Spleen (tissue), 11 donors: ENCODE results near the gene HMX3. TPM values are rescaled to one million over a fixed set of nuclear protein-coding genes. Genes with fewer than 3 reads are reported as not detected.

Source experiments
- DNase-seq: peaks from one replicate; pipeline ENCODE4 v3.0.0-alpha.2; 2020
- H3K27ac ChIP-seq, 8 donors: fragments of 200-600 bp; sonication (generic) in 7 of 8; 1 replicate in 4 of 8; 2 replicates in 4 of 8; pipeline versions ENCODE4 v1.5.0 to v1.8.0; 2016 to 2021; ENCODE audit warnings: inconsistent platforms in 4 of 8, mild to moderate bottlenecking in 4 of 8, moderate library complexity in 1 of 8
- H3K27me3 ChIP-seq, 7 donors: fragments of 200-600 bp; sonication (generic) in 6 of 7; replicated peaks in 1 of 7; 1 replicate in 4 of 7; 2 replicates in 3 of 7; pipeline versions ENCODE4 v1.5.0 to v1.8.0; 2016 to 2021; ENCODE audit warnings: inconsistent platforms in 3 of 7, mild to moderate bottlenecking in 1 of 7
- H3K36me3 ChIP-seq, 6 donors: fragments of 200-600 bp; sonication (generic) in 5 of 6; 1 replicate in 4 of 6; 2 replicates in 2 of 6; pipeline versions ENCODE4 v1.5.0 to v1.8.0; 2016 to 2021; ENCODE audit warnings: inconsistent platforms in 2 of 6
- H3K4me1 ChIP-seq, 6 donors: fragments of 200-600 bp; sonication (generic) in 5 of 6; 1 replicate in 3 of 6; 2 replicates in 3 of 6; pipeline versions ENCODE4 v1.5.0 to v1.8.0; 2016 to 2021; ENCODE audit warnings: inconsistent platforms in 3 of 6
- H3K4me3 ChIP-seq, 8 donors: fragments of 200-600 bp; sonication (generic) in 7 of 8; 1 replicate in 4 of 8; 2 replicates in 4 of 8; pipeline versions ENCODE4 v1.5.0 to v1.8.0; 2016 to 2021; ENCODE audit warnings: inconsistent platforms in 4 of 8, mild to moderate bottlenecking in 4 of 8, moderate library complexity in 2 of 8
- H3K9me3 ChIP-seq, 8 donors: fragments of 200-600 bp; sonication (generic) in 7 of 8; 1 replicate in 4 of 8; 2 replicates in 4 of 8; pipeline versions ENCODE4 v1.5.0 to v1.8.0; 2016 to 2021; ENCODE audit warnings: inconsistent platforms in 4 of 8
- POLR2A ChIP-seq, 3 donors: fragments of 450-650 bp; IDR thresholded peaks; one replicate each; pipeline ENCODE4 v1.5.1; 2017; ENCODE audit warnings: antibody characterized with exemption in 3 of 3, mild to moderate bottlenecking in 1 of 3
- POLR2AphosphoS5 ChIP-seq, 3 donors: sonication (generic); formaldehyde crosslinking; IDR thresholded peaks; one replicate each; pipeline ENCODE4 v1.5.1; 2017; ENCODE audit warnings: antibody characterized with exemption in 3 of 3
- WGBS, 5 donors: extraction: QIAGEN DNeasy Blood & Tissue Kit in 3 of 5; methylation state at CpG; one replicate each; pipeline versions ENCODE4 v1.1.5 to v1.1.7; 2013 to 2018; 5-methylcytosine and 5-hydroxymethylcytosine counted together
- intact Hi-C: fragments of 100-400 bp; cut with DNase I; formaldehyde crosslinking; loops from one replicate; pipeline ENCODE4 v1.15.0; 2023; ENCODE audit warnings: low total_unique reads
- polyA plus RNA-seq, 3 donors: library from polyadenylated mRNA; stranded (reverse); fragments of 200-250 nt; gene quantifications; one replicate each; pipeline ENCODE4 v1.2.1, GENCODE V29; 2013
- total RNA-seq, 7 donors: library from RNA; depleted of rRNA in 3 of 7; stranded (reverse); fragments of >200 nt in 3 of 7; fragmentation: NEBNext Ultra II Directional in 4 of 7; extraction: Animal tissue kit (Norgen Biotek cat#: 25700) in 4 of 7; gene quantifications; one replicate each; pipeline versions ENCODE4 v1.1.0 to v1.2.1, GENCODE V29; 2016 to 2021
- TF ChIP-seq, protein P1 (sequence below), 11 experiments: fragments of 200-600 bp in 7 of 11; fragments of 450-650 bp in 4 of 11; sonication (generic) in 4 of 11; IDR thresholded peaks in 8 of 11; conservative IDR thresholded peaks in 3 of 11; 1 replicate in 7 of 11; 2 replicates in 4 of 11; pipeline versions ENCODE4 v1.4.0 to v1.8.0; 2016 to 2021; ENCODE audit warnings: antibody characterized with exemption in 11 of 11, inconsistent platforms in 4 of 11, mild to moderate bottlenecking in 1 of 11
- donor health status: healthy with polysubstance abuse.
- donor health status: DM: no; HTN: no; CAD: no; lungs with moderate emphysema.
- donor health status: DM: no; HTN: no; CAD: no.
- donor health status: Bipolar disorder and iron deficiency.
- donor health status: healthy.
- donor health status: DM: no; HTN: no; CAD: no.
- donor health status: DM: yes; HTN: yes; CAD: no.

The HMX3 gene
- total and polyA plus RNA-seq, 10 donors, result not detected

DNA sequence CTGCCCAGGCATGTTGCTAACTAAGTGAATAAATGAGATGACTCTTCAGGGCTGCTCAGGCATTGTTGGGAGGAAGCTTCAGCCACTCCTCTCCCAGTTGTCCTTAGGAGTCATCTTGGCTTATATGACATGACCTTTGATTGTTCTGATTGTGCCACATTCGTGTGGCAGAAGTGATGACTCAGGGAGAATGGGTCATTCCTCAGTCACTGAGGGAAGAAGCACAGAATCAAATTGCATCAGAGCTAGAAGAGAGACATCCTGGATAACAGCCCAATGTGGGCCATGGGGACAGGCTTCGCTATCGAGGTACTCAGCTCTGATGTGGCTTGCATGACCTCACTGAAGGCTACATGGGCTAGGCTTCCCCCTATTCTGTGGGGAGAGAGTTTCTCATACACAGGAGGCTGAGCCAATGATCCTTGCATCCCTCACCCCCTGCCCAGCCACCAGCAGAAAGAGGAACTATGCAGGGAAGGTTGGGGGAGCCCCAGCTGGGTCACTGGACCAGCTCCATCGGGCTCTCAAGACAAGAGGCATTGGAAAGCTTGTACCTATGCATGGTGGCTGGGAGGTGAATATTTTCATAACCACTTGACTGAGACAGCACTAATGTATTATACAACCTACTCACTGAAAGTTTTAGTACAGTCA, 6.0 kb upstream of the HMX3 start:
- Histone ChIP-seq H3K27ac (no peak overlapping the region), H3K4me1 (peaks cover 15 to 26% (median 23%) of the 10 kb centered on the region in 6 donors), H3K4me3 (no peak overlapping the region), H3K36me3 (no peaks in the 10 kb centered on the region), H3K27me3 (peaks cover 19 to 100% (median 62%) of the 10 kb centered on the region in 7 donors), H3K9me3 (peaks cover 0 to 10% (median 0%) of the 10 kb centered on the region in 8 donors)
- intact Hi-C loops, result no loop called here
- WGBS, 5 donors, result 57 to 74% (median 66%) methylated on average over 4 of the region's 4 CpGs
- DNase-seq, result no peak
- TF ChIP-seq POLR2AphosphoS5 (IDR thresholded peaks at IDR 0.05), result no peak
- TF ChIP-seq, protein P1, sequence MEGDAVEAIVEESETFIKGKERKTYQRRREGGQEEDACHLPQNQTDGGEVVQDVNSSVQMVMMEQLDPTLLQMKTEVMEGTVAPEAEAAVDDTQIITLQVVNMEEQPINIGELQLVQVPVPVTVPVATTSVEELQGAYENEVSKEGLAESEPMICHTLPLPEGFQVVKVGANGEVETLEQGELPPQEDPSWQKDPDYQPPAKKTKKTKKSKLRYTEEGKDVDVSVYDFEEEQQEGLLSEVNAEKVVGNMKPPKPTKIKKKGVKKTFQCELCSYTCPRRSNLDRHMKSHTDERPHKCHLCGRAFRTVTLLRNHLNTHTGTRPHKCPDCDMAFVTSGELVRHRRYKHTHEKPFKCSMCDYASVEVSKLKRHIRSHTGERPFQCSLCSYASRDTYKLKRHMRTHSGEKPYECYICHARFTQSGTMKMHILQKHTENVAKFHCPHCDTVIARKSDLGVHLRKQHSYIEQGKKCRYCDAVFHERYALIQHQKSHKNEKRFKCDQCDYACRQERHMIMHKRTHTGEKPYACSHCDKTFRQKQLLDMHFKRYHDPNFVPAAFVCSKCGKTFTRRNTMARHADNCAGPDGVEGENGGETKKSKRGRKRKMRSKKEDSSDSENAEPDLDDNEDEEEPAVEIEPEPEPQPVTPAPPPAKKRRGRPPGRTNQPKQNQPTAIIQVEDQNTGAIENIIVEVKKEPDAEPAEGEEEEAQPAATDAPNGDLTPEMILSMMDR (IDR thresholded peaks at IDR 0.05 in 8 of 11, conservative IDR thresholded peaks at IDR 0.05 in 3 of 11), result no peak
- no peak for TF ChIP-seq POLR2A (IDR thresholded peaks at IDR 0.05)

DNA sequence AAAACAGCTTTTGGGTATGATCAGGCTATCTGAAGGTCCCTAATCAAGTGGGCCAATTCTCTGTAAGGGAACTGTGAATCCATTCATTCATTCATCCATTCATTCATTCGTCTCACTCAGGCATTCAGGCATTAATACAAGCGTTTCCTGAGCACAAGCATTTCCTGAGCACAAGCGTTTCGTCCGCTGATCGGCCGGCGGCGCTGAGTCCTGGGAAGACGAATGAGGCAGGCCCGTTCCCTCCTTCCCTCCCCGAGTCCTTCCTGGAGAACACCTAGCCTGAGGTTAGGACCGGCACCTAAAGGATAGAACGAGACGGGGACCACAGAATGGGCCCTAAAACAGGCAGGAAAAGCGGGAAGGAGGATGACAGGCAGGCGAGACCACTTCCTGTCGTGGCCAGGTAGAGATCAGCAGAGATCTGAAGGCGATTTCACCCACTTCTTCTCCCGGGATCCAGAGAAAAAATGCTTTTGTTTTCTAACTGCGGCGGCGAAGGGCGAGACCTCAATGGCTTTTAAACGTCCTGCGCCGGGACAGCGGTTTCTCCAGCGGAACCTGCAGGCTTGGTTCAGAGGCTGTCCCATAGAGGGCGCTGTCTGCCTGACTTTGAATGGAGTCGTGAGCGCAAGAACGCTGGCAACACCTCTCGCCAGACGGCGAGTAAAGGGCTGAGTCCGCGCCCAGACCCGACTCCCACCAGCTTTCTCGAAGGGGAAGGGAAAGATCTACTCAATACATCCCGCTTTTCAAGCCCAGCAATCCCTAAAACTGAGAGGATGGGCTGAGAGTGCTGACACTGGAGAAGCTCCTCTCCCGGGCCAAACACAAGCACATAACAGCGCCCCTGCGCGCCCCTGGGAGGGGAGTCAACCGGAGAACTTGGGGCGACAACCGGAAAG, 2.9 kb upstream of the HMX3 start:
- intact Hi-C loops, result loop anchor here (2.0 kb wide), 1 partner anchor 428 kb away; no protein-coding TSS in a partner anchor
- DNase-seq, result peak; percentile 92
- TF ChIP-seq POLR2AphosphoS5 (IDR thresholded peaks at IDR 0.05) (peak in 1 of 3 donors; percentile 25), POLR2A (IDR thresholded peaks at IDR 0.05) (no peak)
- TF ChIP-seq, protein P1 (IDR thresholded peaks at IDR 0.05 in 8 of 11, conservative IDR thresholded peaks at IDR 0.05 in 3 of 11), result peak; percentile 73 to 94 (median 88)
- 1 to 2% (median 1%) methylated on average over 34 to 48 of the region's 48 CpGs for WGBS, 5 donors
- Histone ChIP-seq H3K27me3 (peaks cover 43 to 100% (median 91%) of the 10 kb centered on the region in 7 donors), H3K36me3 (no peaks in the 10 kb centered on the region), H3K4me3 (peak overlapping the region in 6 of 8 donors; percentile 9 to 47 (median 14)), H3K27ac (no peak overlapping the region), H3K9me3 (peaks cover 0 to 10% (median 0%) of the 10 kb centered on the region in 8 donors), H3K4me1 (peaks cover 40 to 57% (median 54%) of the 10 kb centered on the region in 6 donors)

DNA sequence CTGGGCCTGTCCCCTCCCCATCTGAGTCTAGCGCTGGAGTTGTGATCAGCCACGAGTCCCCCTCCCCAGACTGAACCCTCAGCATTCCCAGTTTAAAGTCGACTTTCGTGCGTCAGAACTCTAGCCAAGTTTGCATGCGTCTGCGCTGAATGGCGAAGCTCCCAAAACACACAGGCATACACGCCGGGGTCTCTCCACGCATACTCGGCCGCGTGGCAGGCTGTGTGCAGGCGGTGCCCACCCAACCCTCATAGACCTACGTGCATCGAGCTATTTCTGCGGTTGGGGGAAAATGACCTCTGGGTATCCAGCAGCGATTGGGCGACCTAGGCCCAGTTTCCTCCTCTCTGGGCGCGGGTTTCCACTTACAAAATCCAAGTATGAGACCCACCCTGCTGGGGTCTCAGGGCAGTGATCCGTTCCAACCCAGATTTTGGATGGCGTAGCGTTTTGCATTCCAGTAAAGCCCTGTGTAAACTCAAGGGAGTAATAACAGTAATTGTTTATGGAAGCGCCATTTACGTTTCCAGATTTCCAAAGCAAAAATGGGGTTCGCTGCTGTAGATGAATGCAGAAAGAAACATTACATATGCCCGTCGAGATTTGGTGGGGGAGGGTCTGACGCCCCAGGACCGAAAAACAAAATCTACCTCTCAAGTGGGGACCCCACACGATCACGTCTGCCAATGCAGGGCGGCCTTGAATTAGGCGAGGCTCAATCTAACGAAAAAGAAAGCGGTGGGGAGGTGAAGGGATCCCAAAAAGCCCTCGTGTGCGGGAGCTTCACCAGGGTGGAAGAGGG, 2.0 kb upstream of the HMX3 start:
- DNase-seq, result no peak
- peak overlapping the region in 3 of 8 donors; percentile 9 to 47 (median 14) for H3K4me3 ChIP-seq
- peaks cover 0 to 3% (median 0%) of the 10 kb centered on the region in 8 donors for H3K9me3 ChIP-seq
- 7 to 16% (median 10%) methylated on average over 37 to 40 of the region's 40 CpGs for WGBS, 5 donors
- peaks cover 46 to 100% (median 97%) of the 10 kb centered on the region in 7 donors for H3K27me3 ChIP-seq
- peaks cover 40 to 62% (median 55%) of the 10 kb centered on the region in 6 donors for H3K4me1 ChIP-seq
- intact Hi-C loops, result loop anchor here (2.0 kb wide), 1 partner anchor 427 kb away; no protein-coding TSS in a partner anchor
- H3K27ac ChIP-seq, result no peak overlapping the region
- TF ChIP-seq POLR2AphosphoS5 (IDR thresholded peaks at IDR 0.05) (no peak), POLR2A (IDR thresholded peaks at IDR 0.05) (no peak)
- TF ChIP-seq, protein P1 (IDR thresholded peaks at IDR 0.05 in 8 of 11, conservative IDR thresholded peaks at IDR 0.05 in 3 of 11), result no peak
- H3K36me3 ChIP-seq, result no peaks in the 10 kb centered on the region
